Motor neuron (in vitro differentiated cells): Measurements from ENCODE around the gene SNAP23. TPM values are rescaled to one million over a fixed set of nuclear protein-coding genes. Genes with fewer than 3 reads are reported as not detected.

Experiments
- ATAC-seq, 8 experiments: fragments of 200-7000 bp; cut with Tn5 transposase; replicated peaks in 6 of 8; 2 replicates each; pipeline ENCODE4 v1.8.0; 2021; ENCODE audit warnings: mild to moderate bottlenecking in 8 of 8, moderate library complexity in 8 of 8
- H3K27ac ChIP-seq, 2 donors: fragments of 250-450 bp; sonication (Bioruptor Pico); 2 replicates each; pipeline ENCODE4 v1.9.0; 2021; ENCODE audit warnings: antibody characterized with exemption in 2 of 2, mild to moderate bottlenecking in 2 of 2, moderate library complexity in 1 of 2
- H3K4me1 ChIP-seq, 2 donors: fragments of 250-450 bp; sonication (Bioruptor Pico); replicated peaks in 1 of 2; 2 replicates each; pipeline ENCODE4 v1.6.1; 2021; ENCODE audit warnings: antibody characterized with exemption in 2 of 2, mild to moderate bottlenecking in 2 of 2, moderate library complexity in 1 of 2
- H3K4me3 ChIP-seq, 5 donors: fragments of 250-450 bp; sonication (Bioruptor Pico); 2 replicates each; pipeline ENCODE4 v1.9.0; 2021; ENCODE audit warnings: antibody characterized with exemption in 5 of 5, mild to moderate bottlenecking in 5 of 5, moderate library complexity in 4 of 5
- WGBS, 10 experiments: fragments of 450-650 bp; shearing (Covaris generic); methylation state at CpG; one replicate each; pipeline ENCODE4 v1.0.0; 2022; 5-methylcytosine and 5-hydroxymethylcytosine counted together
- in situ Hi-C, 9 experiments: fragments of 400-800 bp; cut with MboI; loops; one replicate each; pipeline ENCODE4 v1.15.0; 2021; ENCODE audit warnings: low sequenced_read_pairs in 9 of 9, low pct_unique_long_range_greater_than_20kb in 2 of 9; ENCODE audit not compliant: unreplicated experiment in 9 of 9
- total RNA-seq, 8 experiments: library from RNA; unstranded; fragments of 300-600 nt; gene quantifications; 2 replicates each; pipeline versions ENCODE4 v1.2.3 to v1.2.4, GENCODE V29; 2022

The SNAP23 gene
- 10 to 100 TPM in 5 of 8 experiments, 1 to 10 TPM in 3; 5.6 to 72.9 (median 23.3) TPM for total RNA-seq

DNA sequence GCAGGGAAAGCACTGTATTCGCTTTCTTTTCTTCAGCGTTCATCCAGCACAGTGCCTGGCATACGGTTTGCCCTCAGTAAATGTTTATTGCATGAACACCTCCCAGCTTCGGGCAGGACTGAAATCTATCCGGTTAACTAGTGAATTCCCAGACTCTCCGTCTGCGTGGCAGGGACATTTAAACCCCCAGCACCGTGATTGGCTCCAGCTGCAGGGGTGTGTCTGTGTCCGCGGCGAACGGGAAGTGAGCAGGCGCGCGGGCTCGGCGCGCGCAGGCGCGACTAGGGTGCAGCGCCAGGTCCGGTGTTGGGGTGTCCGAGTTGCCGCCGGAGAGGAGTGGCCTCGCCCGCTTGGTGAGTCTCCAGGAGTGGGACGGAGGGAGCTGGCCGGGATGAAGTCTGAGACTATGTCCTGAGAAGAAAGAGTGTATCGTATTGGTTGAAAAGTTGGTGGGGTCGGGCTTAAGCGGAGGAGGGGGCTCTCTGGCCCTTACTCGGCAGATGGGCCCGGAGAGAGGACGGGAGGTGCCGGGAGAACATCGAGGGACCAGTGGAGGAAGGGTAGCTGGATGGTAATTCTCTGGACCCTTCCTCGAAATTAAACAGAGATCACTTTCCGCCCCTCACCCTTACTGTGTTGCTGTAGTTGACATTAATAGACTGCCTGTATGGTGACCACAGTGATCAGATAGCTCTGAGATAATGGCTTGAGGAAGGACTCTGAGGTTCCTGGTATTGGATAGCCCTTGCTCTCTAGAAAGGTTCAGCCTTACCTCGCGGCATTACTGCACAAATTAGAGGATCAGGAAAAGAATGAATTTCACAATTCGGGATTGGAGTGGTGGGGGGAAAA is at the start of gene SNAP23:
SNAP23 (plus strand) TSS at position 274 of the 852 bp plus-strand sequence. CDS start 16,213 bp downstream, outside the sequence.
- in situ Hi-C loops: no loop called here
- peak; percentile 80 to 95 (median 94) for ATAC-seq
- WGBS, 10 experiments: 0 to 7% (median 0%) methylated on average over 3 to 27 of the region's 43 CpGs; no CpG with 5 or more reads in 1 of the 10 experiments
- Histone ChIP-seq H3K4me1 (peaks cover 2 to 14% of the 10 kb centered on the region in 2 donors), H3K4me3 (peak within 1 kb of the TSS; percentile 47 to 87 (median 63)), H3K27ac (peak within 1 kb of the TSS; percentile 45 to 60)

DNA sequence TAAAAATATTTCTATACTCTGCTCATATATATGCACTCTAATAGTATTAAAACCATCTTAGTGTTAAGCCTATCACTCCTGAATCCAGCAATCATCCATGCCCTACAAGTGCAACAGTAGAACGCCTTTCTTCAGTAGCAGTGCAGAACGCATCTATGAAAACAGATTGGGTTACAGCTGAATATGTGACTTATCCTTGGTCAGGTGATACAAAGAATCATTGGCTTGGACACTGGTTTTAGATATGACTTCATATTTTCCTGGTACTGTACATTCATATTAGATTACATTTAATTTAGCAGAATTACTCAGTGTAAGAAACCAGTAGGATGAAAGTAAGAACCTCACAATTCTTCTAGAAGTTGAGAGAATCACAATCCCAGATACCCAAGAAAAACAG is 47.8 kb upstream of the SNAP23 start:
- no peak overlapping the region for H3K4me3 ChIP-seq
- WGBS, 10 experiments: 83 to 100% (median 86%) methylated on average over 1 of the region's 2 CpGs; no CpG with 5 or more reads in 6 of the 10 experiments
- no peaks in the 10 kb centered on the region for H3K4me1 ChIP-seq
- in situ Hi-C loops: no loop called here
- H3K27ac ChIP-seq: no peak overlapping the region
- ATAC-seq: no peak

DNA sequence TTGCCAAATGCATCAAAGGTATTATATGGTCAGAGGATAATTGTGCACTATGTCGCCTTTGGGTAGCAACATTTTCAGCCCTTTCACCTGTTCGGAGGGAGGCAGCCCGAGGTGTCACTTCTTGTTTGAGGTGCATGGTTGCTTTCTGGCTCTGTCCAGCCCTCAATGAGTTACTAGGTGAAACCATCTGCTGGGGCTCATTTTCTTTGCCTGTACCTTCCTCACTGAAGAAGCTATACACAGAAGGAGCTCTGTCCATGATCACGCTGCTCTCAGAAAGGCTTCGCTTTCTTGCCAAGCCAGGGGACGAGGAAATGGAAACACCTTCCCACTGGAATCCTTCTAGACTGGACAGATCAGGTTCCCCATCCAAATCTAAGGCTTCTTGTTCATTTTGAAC is 47.2 kb upstream of the SNAP23 start:
- ATAC-seq: no peak
- Histone ChIP-seq H3K4me1 (no peaks in the 10 kb centered on the region), H3K4me3 (no peak overlapping the region), H3K27ac (no peak overlapping the region)
- in situ Hi-C loops: no loop called here
- 80 to 100% (median 95%) methylated on average over 1 to 6 of the region's 6 CpGs; no CpG with 5 or more reads in 3 of the 10 experiments for WGBS, 10 experiments

DNA sequence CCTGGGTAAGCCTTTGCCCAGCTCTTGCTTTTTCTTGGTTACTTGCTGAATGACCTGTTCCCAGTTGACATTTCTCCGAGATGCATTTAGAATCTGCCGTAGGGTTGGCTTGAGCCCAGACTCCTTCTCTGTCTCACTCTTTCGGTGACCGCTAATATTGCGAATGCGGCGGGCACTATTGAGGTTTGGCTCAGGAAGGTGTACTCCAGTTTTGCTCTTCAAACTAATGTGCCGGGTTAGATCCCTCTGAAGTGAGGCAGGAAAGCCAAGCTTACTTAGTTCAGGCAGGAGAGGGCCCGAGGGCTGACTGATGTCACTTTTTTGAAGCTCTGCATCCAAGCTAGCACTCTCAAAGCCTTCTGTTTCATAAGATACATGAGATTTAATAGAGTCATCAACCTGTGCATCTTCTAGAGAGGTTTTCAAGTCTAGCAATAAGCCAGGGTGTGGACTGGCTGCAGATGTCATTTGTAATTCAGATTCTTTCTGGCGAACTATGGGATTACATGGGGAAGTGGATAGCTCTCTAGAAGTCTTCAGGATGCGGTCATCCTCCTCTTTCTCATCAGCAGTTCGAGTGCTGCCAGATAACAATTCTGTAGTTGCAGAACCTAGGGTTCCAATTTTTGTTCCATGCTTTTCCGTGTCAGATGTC is 45.5 kb upstream of the SNAP23 start:
- no peak overlapping the region for H3K27ac ChIP-seq
- in situ Hi-C loops: no loop called here
- H3K4me1 ChIP-seq: no peaks in the 10 kb centered on the region
- 77 to 100% (median 94%) methylated on average over 1 to 12 of the region's 13 CpGs for WGBS, 10 experiments
- H3K4me3 ChIP-seq: no peak overlapping the region
- ATAC-seq: peak in 3 of 8 experiments; percentile 49 to 78 (median 75)

DNA sequence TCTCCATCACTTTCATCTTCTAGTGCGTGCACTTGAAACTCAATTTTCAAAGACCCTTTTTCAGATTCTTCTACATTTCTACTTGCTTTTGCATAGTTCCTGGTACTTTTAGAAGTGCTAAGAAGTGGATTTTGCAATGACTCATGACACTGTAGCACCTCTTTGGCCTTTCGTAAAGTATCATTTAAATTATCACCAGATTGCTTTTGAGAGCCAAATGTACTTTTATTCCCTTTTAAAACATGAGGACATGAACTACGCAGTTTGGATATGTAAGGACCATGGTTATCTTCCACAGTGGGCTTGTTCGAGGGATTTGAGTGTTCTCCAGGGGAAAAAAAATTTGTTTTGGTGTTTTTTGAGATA is 45.0 kb upstream of the SNAP23 start:
- no peak for ATAC-seq
- in situ Hi-C loops: no loop called here
- H3K4me3 ChIP-seq: no peak overlapping the region
- no peaks in the 10 kb centered on the region for H3K4me1 ChIP-seq
- no peak overlapping the region for H3K27ac ChIP-seq
- WGBS, 10 experiments: 94 to 100% (median 100%) methylated on average over 2 to 4 of the region's 4 CpGs; no CpG with 5 or more reads in 1 of the 10 experiments

DNA sequence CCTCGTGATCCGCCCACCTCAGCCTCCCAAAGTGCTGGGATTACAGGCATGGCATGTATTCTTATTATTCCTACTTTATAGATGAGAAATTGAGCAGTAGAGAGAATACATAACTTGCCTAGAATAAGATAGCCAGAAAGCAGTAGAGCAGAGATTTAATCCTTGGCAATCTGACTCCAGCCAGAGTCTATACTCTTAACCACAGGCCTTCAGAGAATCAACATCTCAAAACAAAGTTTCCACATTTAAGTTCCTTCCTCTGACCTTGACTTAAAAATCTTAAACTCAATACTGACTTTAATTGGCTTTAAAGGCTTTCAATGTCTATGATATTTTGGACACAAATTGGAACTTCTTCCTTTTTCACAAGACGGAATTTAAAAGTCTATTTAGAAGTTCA is 41.6 kb upstream of the SNAP23 start:
- in situ Hi-C loops: no loop called here
- Histone ChIP-seq H3K4me1 (peaks cover 6 to 12% of the 10 kb centered on the region in 2 donors), H3K27ac (no peak overlapping the region), H3K4me3 (no peak overlapping the region)
- ATAC-seq: no peak
- 86 to 100% (median 100%) methylated on average over 1 to 3 of the region's 3 CpGs for WGBS, 10 experiments

DNA sequence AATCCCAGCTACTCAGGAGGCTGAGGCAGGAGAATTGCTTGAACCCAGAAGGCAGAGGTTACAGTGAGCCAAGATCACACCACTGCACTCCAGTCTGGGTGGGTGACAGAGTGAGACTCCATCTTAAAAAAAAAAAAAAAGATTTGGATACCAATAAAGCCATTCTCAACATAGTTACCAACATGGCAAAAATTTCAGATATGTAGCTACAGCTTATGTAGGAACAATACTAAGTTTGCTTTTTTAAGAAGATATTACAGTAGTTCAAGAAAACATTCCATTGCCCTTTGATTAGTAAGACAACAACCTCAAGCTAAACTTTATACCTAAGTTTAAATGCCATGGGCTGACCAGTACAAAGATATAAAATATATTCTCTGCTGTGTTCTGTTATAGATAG is 38.9 kb upstream of the SNAP23 start:
- in situ Hi-C loops: no loop called here
- Histone ChIP-seq H3K4me1 (peaks cover 6 to 12% of the 10 kb centered on the region in 2 donors), H3K4me3 (no peak overlapping the region), H3K27ac (no peak overlapping the region)
- no peak for ATAC-seq

DNA sequence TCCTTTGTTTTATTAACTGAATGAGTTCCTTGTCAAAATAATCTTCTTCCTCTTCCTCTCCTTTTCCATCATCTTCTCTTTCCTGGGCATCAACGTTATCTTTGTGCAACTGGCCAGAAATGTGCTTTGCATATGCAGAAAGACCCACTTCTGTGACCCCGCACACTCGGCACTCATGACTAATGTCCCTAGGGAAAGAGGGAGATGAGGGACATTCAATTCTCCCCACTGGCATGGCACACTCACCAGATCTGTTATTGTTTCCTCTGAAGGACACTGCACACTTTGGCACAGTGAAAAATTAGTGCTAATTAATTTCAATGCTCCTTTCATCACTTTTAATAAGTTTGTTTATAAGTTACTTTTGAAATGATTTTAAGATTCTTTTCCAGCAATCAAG is 38.5 kb upstream of the SNAP23 start:
- in situ Hi-C loops: no loop called here
- Histone ChIP-seq H3K4me1 (peaks cover 6 to 12% of the 10 kb centered on the region in 2 donors), H3K4me3 (no peak overlapping the region), H3K27ac (no peak overlapping the region)
- ATAC-seq: peak in 5 of 8 experiments; percentile 3 to 49 (median 16)
- WGBS, 10 experiments: 0 to 80% (median 17%) methylated on average over 1 to 3 of the region's 3 CpGs; no CpG with 5 or more reads in 2 of the 10 experiments

DNA sequence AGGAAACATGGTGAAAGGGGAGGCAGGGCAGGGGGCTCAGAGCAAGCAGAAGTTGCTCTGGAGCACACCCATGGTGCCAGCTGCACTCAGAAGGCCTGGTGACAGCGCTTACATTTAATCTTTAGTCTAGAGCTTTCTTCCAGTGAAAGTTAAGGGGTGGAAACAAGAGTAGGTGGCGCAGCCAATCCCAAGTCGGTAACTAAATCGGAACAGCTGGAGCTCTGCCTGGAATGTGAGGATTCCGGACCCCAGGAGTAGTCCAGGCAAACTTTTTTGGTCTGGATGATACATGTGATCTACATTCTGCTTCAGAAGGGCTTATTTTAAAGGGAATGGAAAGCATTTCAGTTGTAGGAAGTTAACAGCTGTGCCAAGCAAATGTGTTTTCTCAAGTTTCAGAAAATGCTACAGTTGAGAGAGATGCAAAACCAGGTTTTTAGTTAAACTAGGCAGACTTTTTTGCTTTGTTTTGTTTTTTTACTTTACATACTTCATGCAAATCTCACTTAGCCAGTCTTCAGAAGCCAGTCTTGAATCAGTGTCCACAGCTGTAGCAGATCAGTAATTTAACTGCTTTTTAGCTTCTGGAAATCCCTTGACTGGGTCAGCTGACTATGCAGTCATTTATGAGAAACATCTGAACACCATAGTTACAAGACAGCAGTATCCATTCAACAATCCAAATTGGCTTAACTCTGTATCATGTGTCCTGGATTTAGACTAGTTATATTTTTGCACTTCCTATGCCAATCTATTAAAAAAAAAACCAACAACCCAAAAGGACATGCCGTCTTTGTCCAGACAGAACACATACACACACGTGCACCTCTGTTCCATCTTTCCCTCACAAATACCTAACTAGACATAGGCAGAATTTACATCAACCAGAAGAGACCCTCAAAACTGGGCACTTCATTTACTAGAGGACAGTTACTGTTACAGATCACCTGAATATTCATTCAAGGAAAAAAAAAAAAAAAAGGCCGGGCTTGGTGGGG is 37.7 kb upstream of the SNAP23 start:
- in situ Hi-C loops: no loop called here
- Histone ChIP-seq H3K4me1 (peaks cover 6 to 12% of the 10 kb centered on the region in 2 donors), H3K27ac (no peak overlapping the region), H3K4me3 (no peak overlapping the region)
- WGBS, 10 experiments: 0 to 51% (median 2%) methylated on average over 1 to 7 of the region's 8 CpGs
- ATAC-seq: peak; percentile 59 to 93 (median 80)

DNA sequence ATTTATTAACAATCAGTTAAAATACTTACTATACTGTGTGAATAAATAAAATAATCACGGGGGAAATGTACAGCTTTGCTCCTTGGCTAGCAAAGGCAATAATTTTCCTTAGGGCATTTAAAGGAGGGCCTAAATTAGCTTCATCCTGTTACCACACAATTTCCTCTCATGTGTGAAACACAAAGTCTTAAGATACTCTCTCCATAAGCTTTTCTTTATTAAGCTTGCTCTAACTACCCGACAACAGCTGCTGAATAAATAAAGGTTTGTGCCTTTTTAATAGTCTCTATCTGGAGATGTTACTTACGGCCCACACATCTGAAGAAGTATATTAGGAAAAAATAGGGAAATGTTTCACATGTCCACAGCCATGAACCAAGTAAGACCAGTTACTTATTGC is 34.2 kb upstream of the SNAP23 start:
- Histone ChIP-seq H3K4me1 (peaks cover 6 to 12% of the 10 kb centered on the region in 2 donors), H3K4me3 (no peak overlapping the region), H3K27ac (no peak overlapping the region)
- in situ Hi-C loops: no loop called here
- ATAC-seq: no peak
- 6 to 96% (median 75%) methylated on average over 1 to 3 of the region's 3 CpGs; no CpG with 5 or more reads in 2 of the 10 experiments for WGBS, 10 experiments

DNA sequence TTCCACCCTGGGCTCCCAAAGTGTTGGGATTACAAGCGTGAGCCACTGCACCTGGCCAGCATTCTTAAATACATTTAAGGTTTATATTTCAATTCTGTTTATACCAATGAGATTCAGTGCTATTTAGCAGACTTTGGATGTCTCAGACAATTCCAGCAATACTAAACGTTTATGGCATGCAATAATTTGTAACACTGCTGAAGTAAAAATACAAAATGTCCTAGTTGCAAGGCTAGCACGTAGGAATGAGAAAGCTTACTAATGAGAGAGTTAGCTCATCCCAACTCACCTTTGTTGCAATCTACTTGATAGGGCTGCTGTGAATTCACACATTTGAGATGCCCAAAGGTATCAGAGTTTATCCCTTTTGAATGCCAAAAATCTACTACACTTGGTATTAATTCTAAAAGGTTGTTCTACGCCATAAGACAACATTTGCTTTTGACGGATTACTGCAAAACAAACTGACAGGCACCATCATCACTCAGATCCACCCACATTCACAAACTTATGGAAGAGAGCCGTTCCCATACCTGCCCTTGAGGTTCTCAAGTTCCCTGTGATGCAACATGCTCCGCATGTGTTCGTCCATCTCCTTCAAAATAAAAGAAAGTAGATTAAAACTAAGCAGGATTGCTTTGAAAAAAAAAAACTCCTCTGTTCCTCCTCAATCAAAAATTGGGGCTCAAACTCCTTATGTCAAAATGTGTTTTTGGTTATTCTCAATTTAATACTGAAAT is 29.7 kb upstream of the SNAP23 start:
- H3K4me1 ChIP-seq: no peaks in the 10 kb centered on the region
- no peak overlapping the region for H3K27ac ChIP-seq
- in situ Hi-C loops: no loop called here
- WGBS, 10 experiments: 43 to 92% (median 85%) methylated on average over 1 to 7 of the region's 8 CpGs; no CpG with 5 or more reads in 2 of the 10 experiments
- ATAC-seq: no peak
- no peak overlapping the region for H3K4me3 ChIP-seq

DNA sequence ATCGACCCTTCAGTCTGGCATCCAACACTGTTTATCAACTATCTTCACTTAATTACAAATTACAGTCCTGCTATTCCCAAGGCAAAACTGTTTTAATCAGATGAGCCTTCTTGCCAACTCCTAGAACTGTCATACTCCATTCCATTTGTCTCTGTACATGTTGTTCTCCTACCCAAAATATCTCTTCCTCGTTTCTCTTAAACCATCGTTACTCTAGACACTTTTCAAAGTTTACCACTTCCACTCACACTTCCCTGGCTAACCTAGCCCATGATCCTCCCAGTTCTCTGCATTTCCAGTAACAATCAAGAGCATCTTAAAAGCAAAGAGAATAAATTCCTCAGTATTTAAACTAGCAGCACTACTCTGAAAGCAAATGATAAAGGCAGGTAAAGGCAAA is 24.4 kb upstream of the SNAP23 start:
- no peak for ATAC-seq
- in situ Hi-C loops: no loop called here

More for the DNA sequence above, 24.4 kb upstream of the SNAP23 start:
- 6 to 100% (median 90%) methylated on average over 1 to 3 of the region's 3 CpGs; no CpG with 5 or more reads in 1 of the 10 experiments for WGBS, 10 experiments
- H3K4me3 ChIP-seq: no peak overlapping the region
- no peak overlapping the region for H3K27ac ChIP-seq
- no peaks in the 10 kb centered on the region for H3K4me1 ChIP-seq
